Neural progenitor cell (in vitro differentiated cells): ENCODE measurements around the gene PTPRN2. TPM values are rescaled to one million over a fixed set of nuclear protein-coding genes. Genes with fewer than 3 reads are reported as not detected.

ENCODE experiments used
- DNase-seq: peaks from one replicate; pipeline ENCODE4 v3.0.0-alpha.2; 2016; ENCODE audit warnings: low spot score
- H2AFZ ChIP-seq: fragments of 200-600 bp; sonication (generic); replicated peaks from 2 replicates; pipeline ENCODE4 v1.6.1; 2016; ENCODE audit warnings: antibody characterized with exemption
- H3F3A ChIP-seq: fragments of 200-600 bp; sonication (generic); 2 replicates; pipeline ENCODE4 v1.6.1; 2016; ENCODE audit warnings: antibody characterized with exemption, low read depth
- H3K27ac ChIP-seq: fragments of 200-600 bp; sonication (generic); 2 replicates; pipeline ENCODE4 v1.5.1; 2016; ENCODE audit warnings: mild to moderate bottlenecking
- H3K27me3 ChIP-seq: fragments of 200-600 bp; sonication (generic); 2 replicates; pipeline ENCODE4 v1.6.1; 2016; ENCODE audit warnings: mild to moderate bottlenecking, moderate library complexity
- H3K36me3 ChIP-seq: fragments of 200-600 bp; sonication (generic); 2 replicates; pipeline ENCODE4 v1.5.1; 2016
- H3K4me1 ChIP-seq: fragments of 200-600 bp; sonication (generic); 2 replicates; pipeline ENCODE4 v1.6.1; 2016; ENCODE audit warnings: mixed run types
- H3K4me2 ChIP-seq: fragments of 200-600 bp; sonication (generic); 2 replicates; pipeline ENCODE4 v1.6.1; 2016
- H3K4me3 ChIP-seq: fragments of 200-600 bp; sonication (generic); 2 replicates; pipeline ENCODE4 v1.5.1; 2016
- H3K79me2 ChIP-seq: fragments of 200-600 bp; sonication (generic); 2 replicates; pipeline ENCODE4 v1.6.1; 2016; ENCODE audit warnings: low read depth
- H3K9ac ChIP-seq: fragments of 200-600 bp; sonication (generic); 2 replicates; pipeline ENCODE4 v1.6.1; 2016
- H3K9me3 ChIP-seq: fragments of 200-600 bp; sonication (generic); 2 replicates; pipeline ENCODE4 v1.5.1; 2016; ENCODE audit warnings: low read depth
- H4K20me1 ChIP-seq: fragments of 200-600 bp; sonication (generic); 2 replicates; pipeline ENCODE4 v1.6.1; 2016; ENCODE audit warnings: low read depth
- H3K27ac Mint-ChIP-seq: 3 replicates; pipeline ENCODE4 v1.8.0; 2021; ENCODE audit warnings: mixed read lengths
- H3K27me3 Mint-ChIP-seq: 2 replicates; pipeline ENCODE4 v1.8.0; 2022; ENCODE audit warnings: low read depth, mild to moderate bottlenecking, inconsistent platforms, moderate library complexity, mixed read lengths; ENCODE audit not compliant: insufficient read depth
- H3K36me3 Mint-ChIP-seq: 3 replicates; pipeline ENCODE4 v1.8.0; 2021; ENCODE audit warnings: mixed read lengths
- H3K4me1 Mint-ChIP-seq: 3 replicates; pipeline ENCODE4 v1.8.0; 2021; ENCODE audit warnings: mixed read lengths
- H3K4me3 Mint-ChIP-seq: 3 replicates; pipeline ENCODE4 v1.8.0; 2021; ENCODE audit warnings: mild to moderate bottlenecking, moderate library complexity, mixed read lengths
- H3K9me3 Mint-ChIP-seq: 3 replicates; pipeline ENCODE4 v1.8.0; 2020; ENCODE audit warnings: mixed read lengths
- CTCF ChIP-seq: fragments of 200-600 bp; sonication (generic); IDR thresholded peaks from 2 replicates; pipeline ENCODE4 v1.5.1; 2017; ENCODE audit warnings: antibody characterized with exemption, mild to moderate bottlenecking
- EZH2 ChIP-seq: fragments of 200-600 bp; sonication (generic); IDR thresholded peaks from 2 replicates; pipeline ENCODE4 v1.6.1; 2017; ENCODE audit warnings: antibody characterized with exemption, mild to moderate bottlenecking, moderate library complexity
- EZH2phosphoT487 ChIP-seq: fragments of 200-600 bp; sonication (generic); IDR thresholded peaks from 2 replicates; pipeline ENCODE4 v1.6.1; 2017; ENCODE audit warnings: antibody characterized with exemption
- total RNA-seq: library from RNA; depleted of rRNA; stranded (reverse); fragments of >200 nt; gene quantifications from 2 replicates; pipeline ENCODE4 v1.2.3, GENCODE V29; 2015; ENCODE audit warnings: low replicate concordance

PTPRN2 gene
- total RNA-seq, 1 donor from 2014 or later: 3.0 TPM

- Mint-ChIP-seq H3K4me1 (peaks cover 13% of the 10 kb centered on the region), H3K4me3 (no peak overlapping the region), H3K9me3 (peaks cover 3% of the 10 kb centered on the region), H3K36me3 (peaks cover 2% of the 10 kb centered on the region), H3K27me3 (no peaks in the 10 kb centered on the region), H3K27ac (no peak overlapping the region)
- Histone ChIP-seq H4K20me1 (no peaks in the 10 kb centered on the region), H3K79me2 (no peaks in the 10 kb centered on the region), H2AFZ (no peak overlapping the region), H3K4me3 (no peak overlapping the region), H3K9ac (no peak overlapping the region), H3F3A (no peaks in the 10 kb centered on the region), H3K27ac (no peak overlapping the region), H3K36me3 (no peaks in the 10 kb centered on the region), H3K9me3 (no peaks in the 10 kb centered on the region), H3K27me3 (no peaks in the 10 kb centered on the region), H3K4me2 (no peak overlapping the region), H3K4me1 (no peaks in the 10 kb centered on the region)
- TF ChIP-seq CTCF (no peak), EZH2 (no peak), EZH2phosphoT487 (no peak)
- DNase-seq: no peak
These were observed 448.1 kb downstream of the PTPRN2 start for GRCh38 chr7:158139499-158139898.

DNA sequence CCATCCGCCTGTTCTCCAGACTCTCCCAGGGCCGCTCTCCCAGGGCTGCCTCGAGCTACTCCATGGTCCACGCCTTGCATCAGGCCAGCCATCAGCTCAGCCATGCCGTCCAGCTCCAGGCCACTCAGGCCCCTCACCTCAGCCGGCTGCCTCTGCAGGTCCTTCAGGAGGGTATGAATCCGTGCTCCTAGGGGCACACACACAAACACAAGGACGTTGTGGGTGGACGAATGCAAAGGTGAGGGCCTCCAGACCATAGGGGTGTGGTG is 449.4 kb downstream of the PTPRN2 start:
- Histone ChIP-seq H3K36me3 (no peaks in the 10 kb centered on the region), H3K4me3 (no peak overlapping the region), H3K27ac (no peak overlapping the region), H3K79me2 (no peaks in the 10 kb centered on the region), H2AFZ (no peak overlapping the region), H3K9ac (no peak overlapping the region), H3K27me3 (no peaks in the 10 kb centered on the region), H3K4me2 (no peak overlapping the region), H3K4me1 (no peaks in the 10 kb centered on the region), H3F3A (no peaks in the 10 kb centered on the region), H4K20me1 (no peaks in the 10 kb centered on the region), H3K9me3 (no peaks in the 10 kb centered on the region)
- Mint-ChIP-seq H3K27ac (no peak overlapping the region), H3K36me3 (peaks cover 2% of the 10 kb centered on the region), H3K4me3 (no peak overlapping the region), H3K4me1 (peaks cover 13% of the 10 kb centered on the region), H3K9me3 (peaks cover 3% of the 10 kb centered on the region), H3K27me3 (no peaks in the 10 kb centered on the region)
- DNase-seq: no peak
- no peak for TF ChIP-seq EZH2phosphoT487

GRCh38 chr7:158137516-158138328 is 449.9 kb downstream of the PTPRN2 start:
- H3K36me3 ChIP-seq: no peaks in the 10 kb centered on the region
- Mint-ChIP-seq H3K4me1 (peaks cover 10% of the 10 kb centered on the region), H3K4me3 (no peak overlapping the region), H3K36me3 (peaks cover 2% of the 10 kb centered on the region), H3K27ac (no peak overlapping the region), H3K9me3 (peaks cover 3% of the 10 kb centered on the region), H3K27me3 (no peaks in the 10 kb centered on the region)
- no peaks in the 10 kb centered on the region for H3K79me2 ChIP-seq
- H3K27me3 ChIP-seq: no peaks in the 10 kb centered on the region
- H3K4me1 ChIP-seq: no peaks in the 10 kb centered on the region
- no peak overlapping the region for H3K4me3 ChIP-seq
- H3K9ac ChIP-seq: no peak overlapping the region
- H3K27ac ChIP-seq: no peak overlapping the region
- no peaks in the 10 kb centered on the region for H4K20me1 ChIP-seq
- no peak overlapping the region for H3K4me2 ChIP-seq
- TF ChIP-seq EZH2: no peak
- no peak for TF ChIP-seq EZH2phosphoT487
- no peak for DNase-seq
- H3F3A ChIP-seq: no peaks in the 10 kb centered on the region
- H2AFZ ChIP-seq: no peak overlapping the region
- no peaks in the 10 kb centered on the region for H3K9me3 ChIP-seq

DNA sequence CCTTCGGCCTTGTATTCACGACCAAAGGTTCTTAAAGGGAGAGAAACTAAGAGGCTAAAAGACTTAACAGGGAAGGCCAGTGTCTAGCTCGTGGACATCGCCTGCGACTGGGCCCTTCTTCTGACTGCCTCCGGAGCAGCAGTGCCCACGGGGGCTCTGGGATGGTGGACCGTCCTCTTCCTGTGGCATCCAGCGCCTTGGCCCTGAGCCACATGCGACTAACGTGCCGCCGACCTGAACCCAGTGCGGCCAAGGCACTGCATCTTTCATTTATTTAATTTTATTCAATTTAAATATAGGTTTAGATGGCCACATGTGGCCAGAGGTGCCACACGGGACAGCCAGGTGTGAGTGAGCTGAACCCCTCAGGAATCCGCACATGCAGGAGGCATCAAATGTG is 451.7 kb downstream of the PTPRN2 start:
- Histone ChIP-seq H2AFZ (no peak overlapping the region), H3K27me3 (no peaks in the 10 kb centered on the region), H3K79me2 (no peaks in the 10 kb centered on the region), H3K4me3 (no peak overlapping the region), H3K36me3 (no peaks in the 10 kb centered on the region), H3K4me1 (no peaks in the 10 kb centered on the region), H3F3A (no peaks in the 10 kb centered on the region), H3K4me2 (no peak overlapping the region), H3K9ac (no peak overlapping the region), H3K9me3 (no peaks in the 10 kb centered on the region), H4K20me1 (no peaks in the 10 kb centered on the region), H3K27ac (no peak overlapping the region)
- DNase-seq: no peak
- Mint-ChIP-seq H3K36me3 (peaks cover 2% of the 10 kb centered on the region), H3K27ac (no peak overlapping the region), H3K9me3 (peaks cover 2% of the 10 kb centered on the region), H3K4me1 (no peaks in the 10 kb centered on the region), H3K27me3 (no peaks in the 10 kb centered on the region), H3K4me3 (no peak overlapping the region)
- TF ChIP-seq EZH2 (no peak), CTCF (no peak), EZH2phosphoT487 (no peak)
